ENCODE data around the gene TET3.

TET3 gene

GRCh38 chr2:73987109-73987947 lies 2.6 kb downstream of the TET3 start:
- DNase-seq (ENCODE audit: low read depth) = no peak

DNA sequence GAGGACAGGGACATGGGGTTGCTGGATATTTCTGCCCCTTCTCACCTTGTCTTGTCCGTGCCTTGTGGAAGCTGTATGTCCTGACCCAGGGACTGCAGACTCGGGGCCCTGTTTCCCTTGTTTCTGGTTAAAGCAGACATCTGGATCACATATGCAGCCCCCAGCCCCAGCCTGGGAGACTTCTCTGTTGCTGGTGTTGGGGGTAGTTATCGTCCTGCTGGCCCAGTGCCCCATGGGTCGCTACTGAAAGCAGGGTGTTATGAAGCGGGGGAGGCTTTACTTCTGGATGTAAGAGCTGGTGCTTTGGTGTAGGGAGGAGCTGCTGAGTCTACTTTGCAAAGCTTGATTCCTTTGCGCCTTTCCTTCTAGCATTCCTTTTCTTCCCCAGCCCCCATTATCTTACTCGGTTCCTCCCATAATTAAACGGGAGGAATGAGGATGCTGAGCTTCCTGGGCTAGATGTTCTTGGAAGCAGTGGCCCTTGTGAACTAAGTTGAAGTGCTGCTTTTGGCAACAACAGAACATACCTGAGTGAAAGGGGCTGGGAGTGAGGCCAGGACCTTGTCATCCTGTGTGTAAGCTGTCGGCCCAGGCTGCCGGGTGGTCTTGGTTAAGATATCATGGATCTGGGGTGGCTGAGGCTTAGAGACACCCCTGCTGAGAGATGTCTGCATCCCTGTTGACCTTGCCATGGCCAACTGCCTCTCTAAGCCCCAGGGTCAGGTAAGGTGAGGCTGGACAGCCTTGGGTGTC lies 3.4 kb downstream of the TET3 start:
- DNase-seq (ENCODE audit: low read depth) = no peak

DNA sequence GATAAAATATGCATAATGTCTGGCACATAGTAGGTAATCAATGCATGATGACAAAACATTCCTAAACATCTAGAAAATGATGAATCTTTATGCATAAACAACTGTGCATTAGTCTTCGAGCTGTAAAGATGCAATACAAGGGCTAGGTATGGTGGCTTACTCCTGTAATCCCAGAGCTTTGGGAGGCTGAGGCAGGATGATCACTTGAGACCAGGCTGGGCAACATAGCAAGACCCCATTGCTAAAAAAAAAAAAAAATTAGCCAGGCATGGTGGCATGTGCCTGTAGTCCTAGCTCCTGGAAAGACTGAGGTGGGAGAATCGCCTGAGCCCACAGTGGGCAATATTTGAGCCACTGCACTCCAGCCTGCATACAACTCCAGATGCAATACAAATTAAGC lies 5.3 kb downstream of the TET3 start:
- no peak for DNase-seq (ENCODE audit: low read depth)

GRCh38 chr2:73990531-73990930 lies 5.8 kb downstream of the TET3 start:
- DNase-seq (ENCODE audit: low read depth) = no peak

DNA sequence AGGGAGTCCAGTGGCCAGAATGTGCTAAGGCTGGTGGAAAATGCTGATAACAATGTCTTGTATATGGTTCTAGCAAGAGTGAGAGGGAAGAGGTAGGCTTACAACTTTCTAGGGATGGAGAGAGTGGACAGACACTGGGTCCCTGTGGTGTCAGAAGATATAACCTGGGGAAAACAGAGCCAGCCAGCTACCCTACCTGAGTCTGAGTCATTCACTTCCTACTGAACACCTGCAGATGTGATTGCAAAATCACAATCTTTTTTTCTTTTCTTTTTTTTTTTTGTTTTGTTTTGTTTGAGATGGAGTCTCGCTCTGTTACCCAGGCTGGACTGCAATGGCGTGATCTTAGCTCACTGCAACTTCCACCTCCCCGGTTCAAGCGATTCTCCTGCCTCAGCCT lies 7.3 kb downstream of the TET3 start:
- no peak for DNase-seq (ENCODE audit: low read depth)

DNA sequence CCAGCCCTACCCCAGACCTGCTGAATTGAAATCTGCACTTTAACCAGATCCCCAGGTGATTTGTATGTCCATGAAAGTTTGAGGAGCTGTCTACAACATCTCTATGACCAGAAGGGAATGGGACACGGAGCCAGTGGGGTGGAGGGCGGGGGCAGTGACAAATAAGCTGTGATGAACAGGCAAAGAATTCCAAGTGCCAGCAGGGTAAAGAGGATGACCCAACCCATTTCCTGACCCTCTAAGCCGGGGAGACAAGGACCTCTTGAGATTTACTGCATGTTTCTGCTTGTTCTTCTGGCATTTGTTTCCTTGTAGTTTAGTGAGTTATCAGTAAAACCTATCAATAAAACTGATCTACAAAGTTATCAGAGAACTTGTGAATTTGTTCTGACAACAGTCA lies 8.7 kb downstream of the TET3 start:
- DNase-seq (ENCODE audit: low read depth) = no peak

DNA sequence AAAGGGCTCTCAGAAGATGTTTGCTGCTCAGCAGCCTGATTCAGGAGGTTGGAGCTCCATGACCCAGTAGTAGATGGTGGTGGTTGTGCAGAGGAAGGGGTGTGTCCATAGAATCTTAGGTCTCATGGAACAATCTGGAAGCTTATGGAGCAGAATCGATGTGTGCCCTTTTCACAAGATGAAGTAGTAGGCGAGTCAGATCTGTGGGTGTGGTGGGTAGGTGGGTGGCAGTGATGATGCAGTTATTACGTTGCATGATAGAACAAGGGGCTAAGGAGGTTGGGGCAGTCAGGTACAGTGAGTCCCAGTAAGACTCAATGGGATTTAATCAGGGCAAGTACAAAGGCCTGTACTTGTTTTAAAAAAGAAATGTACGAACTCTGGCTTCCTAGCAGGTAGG lies 9.1 kb downstream of the TET3 start:
- DNase-seq (ENCODE audit: low read depth) = no peak

DNA sequence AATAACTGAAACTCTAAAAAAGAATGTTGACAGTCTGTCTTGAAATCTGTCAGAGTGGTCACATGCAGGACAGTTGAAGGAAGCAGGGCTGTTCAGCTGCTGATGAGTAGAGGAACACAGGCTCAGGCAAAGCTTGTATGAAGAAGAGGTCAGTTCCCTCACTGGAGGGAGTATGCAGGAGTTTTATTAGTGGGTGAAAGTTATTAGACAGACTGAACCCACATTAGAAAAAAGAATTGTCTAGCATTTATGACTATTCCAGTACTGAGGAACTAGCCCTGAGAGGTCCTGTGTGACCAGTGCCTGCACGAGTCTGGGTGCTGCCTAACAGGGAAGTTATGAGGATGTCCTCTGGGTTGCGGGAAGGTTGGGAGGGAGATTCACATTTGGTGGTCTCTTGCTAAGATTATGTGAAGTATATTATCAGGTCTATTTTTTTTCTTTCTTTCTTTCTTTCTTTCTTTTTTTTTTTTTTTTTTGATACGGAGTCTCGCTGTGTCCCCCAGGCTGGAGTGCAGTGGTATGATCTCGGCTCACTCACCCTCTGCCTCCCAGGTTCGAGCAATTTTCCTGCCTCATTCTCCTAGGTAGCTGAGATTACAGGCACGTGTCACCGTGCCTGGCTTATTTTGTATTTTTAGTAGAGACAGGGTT lies 9.6 kb downstream of the TET3 start:
- no peak for DNase-seq (ENCODE audit: low read depth)

GRCh38 chr2:73995810-73996209 lies 11.1 kb downstream of the TET3 start:
- DNase-seq (ENCODE audit: low read depth) = no peak

- no peak for DNase-seq (ENCODE audit: low read depth)
Observed at GRCh38 chr2:73997813-73998212, 13.1 kb downstream of the TET3 start.

DNA sequence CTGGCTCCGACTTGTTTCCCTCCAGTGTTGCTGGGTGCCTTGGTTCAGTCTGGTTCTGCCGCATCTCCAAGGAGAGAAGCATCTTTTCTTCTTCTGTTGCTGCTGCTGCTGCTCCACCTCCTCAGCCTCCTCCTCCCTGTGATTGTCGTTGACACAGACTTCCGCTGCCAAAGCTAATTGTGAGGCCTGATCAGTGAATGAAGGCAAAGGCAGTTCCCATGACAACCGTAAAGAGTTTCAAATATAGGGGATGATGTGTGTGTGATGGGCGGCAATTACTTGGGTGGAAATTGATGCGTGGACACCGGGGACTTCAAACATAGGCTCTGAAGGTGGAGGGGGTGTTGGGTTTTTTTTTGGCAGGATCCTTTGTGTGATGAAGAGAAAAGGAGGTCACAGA lies 13.7 kb downstream of the TET3 start:
- DNase-seq (ENCODE audit: low read depth) = no peak

GRCh38 chr2:73998933-73999332 lies 14.2 kb downstream of the TET3 start:
- no peak for DNase-seq (ENCODE audit: low read depth)

GRCh38 chr2:73999881-74000597 lies 15.3 kb downstream of the TET3 start:
- DNase-seq (ENCODE audit: low read depth) = no peak

GRCh38 chr2:74000666-74001065 lies 16.0 kb downstream of the TET3 start:
- no peak for DNase-seq (ENCODE audit: low read depth)

- DNase-seq (ENCODE audit: low read depth) = no peak
Observed at GRCh38 chr2:74001121-74001520, 16.4 kb downstream of the TET3 start.

DNA sequence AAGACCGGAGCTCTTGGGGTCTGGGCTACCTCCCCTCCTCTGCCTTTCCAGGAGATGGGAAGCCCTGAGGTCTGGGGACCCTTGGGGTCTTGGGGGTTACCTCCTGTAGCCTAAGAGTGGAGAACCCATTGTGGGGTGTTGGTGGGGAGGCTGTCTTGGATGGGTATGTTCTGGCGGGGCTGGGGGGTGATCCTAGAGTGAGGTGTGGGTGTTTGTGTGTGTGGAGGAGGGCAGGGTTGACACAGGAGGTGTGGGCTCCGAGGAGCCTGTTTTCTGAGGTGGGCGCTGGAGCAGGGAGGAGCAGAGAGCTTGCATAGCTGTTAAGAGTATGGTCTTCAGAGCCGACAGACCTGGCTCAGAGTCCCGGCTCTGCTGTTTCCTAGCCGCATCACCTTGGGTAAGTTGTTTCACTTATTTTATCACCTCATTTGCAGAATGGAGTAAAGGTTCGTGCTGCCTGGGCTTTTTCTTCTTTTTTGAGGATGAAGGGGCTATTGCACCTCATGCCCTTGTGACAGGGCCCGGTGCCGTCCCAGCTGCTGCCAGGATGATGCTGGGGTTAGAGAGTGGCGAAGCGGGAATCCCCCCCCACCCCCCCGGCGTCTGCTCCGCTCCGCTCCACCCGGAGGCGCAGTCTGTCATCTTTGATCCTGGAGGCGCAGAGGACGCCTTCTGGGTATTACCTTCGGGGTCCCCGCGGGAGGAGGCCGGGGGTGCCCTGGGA lies 17.2 kb downstream of the TET3 start:
- DNase-seq (ENCODE audit: low read depth) = no peak

DNA sequence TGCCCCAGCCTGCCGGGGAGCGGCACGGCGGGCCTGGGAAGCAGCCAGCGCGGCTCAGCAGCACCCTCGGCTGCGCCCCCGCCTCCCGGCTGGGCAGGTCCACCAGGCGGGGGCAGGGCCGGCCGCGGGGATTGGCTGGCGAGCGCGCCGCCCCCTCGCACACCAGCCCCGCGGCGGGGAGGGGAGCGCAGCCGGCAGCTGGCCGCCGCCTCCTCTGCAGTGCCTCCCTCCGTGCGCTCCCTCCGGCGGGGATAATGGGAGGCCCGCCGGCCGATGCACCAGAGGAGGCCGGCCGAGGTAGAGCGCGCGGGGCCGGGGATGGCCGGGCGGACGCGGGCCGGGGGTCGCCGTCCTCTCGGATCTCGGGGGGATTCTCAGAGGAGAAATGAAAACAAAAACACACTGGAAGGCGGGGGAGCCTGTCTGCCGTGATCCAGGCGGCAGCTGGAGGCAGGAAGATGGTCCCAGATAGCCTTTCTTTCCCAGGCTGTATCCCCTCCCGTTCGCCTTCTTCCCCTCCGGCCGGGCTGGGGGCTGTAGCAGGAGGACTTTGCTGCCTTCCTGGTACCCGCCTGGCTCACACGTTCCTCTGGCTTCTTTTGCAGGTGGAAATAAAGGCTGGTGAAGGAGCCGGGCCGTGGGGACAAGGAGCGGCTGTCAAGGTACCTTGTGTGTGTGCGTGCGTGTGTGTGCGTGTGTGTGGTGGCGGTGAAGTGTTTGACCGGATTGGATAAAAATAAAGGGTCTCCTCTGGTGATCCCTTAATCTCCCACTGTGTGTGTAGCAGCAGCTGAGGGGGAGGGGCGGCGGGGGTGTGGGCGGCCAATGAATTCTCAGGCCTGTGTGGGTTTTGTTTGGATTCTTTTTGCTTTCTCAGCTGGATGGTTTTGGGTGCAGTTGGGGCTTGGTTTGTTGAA lies 18.1 kb downstream of the TET3 start:
- DNase-seq (ENCODE audit: low read depth) = peak; percentile 64

- DNase-seq (ENCODE audit: low read depth) = no peak
Observed at GRCh38 chr2:74003494-74004211, 18.9 kb downstream of the TET3 start.

GRCh38 chr2:74004212-74005182 lies 19.8 kb downstream of the TET3 start:
- no peak for DNase-seq (ENCODE audit: low read depth)
